ENCODE measurements around the gene SNRK.

The SNRK gene

DNA sequence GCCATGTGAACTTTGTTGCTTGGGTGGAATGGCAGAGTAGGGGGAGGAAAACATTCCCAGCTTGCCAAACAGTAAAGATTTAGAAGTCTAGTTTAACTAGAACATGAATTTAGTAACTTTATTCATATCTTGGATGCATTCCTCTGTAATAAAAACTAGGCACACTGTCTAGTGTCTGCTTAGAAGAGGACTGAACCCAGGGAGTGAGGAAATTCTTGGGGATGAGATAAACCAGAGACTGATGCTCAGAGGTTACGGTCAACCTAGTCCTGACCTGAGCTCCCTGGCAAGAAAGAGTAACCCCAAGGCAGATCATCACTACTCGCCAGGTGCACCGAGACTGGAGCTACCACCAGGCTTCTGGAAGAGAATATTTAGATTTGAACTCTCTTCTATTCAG lies 58.2 kb downstream of the SNRK start:
- H3K4me1 ChIP-seq (ENCODE audit: control insufficient read depth, insufficient read depth, low read length, unreplicated experiment): peaks cover 12% of the 10 kb centered on the region
- H3K4me3 ChIP-seq (ENCODE audit: low read depth, low read length): no peak overlapping the region
- H3K27ac ChIP-seq (ENCODE audit: low read depth, low read length): no peak overlapping the region
- no peaks in the 10 kb centered on the region for H3K79me2 ChIP-seq (ENCODE audit: control insufficient read depth, insufficient read depth, low read length, unreplicated experiment)
- H3K36me3 ChIP-seq (ENCODE audit: insufficient read depth, low read length): peaks cover 49% of the 10 kb centered on the region
- H3K27me3 ChIP-seq (ENCODE audit: insufficient read depth, low read length): no peaks in the 10 kb centered on the region
- no peak overlapping the region for H2AFZ ChIP-seq (ENCODE audit: low read length, unreplicated experiment)

GRCh38 chr3:43345246-43345645 lies 58.9 kb downstream of the SNRK start:
- Histone ChIP-seq H3K27ac (ENCODE audit: low read depth, low read length) (no peak overlapping the region), H3K79me2 (ENCODE audit: control insufficient read depth, insufficient read depth, low read length, unreplicated experiment) (no peaks in the 10 kb centered on the region), H3K4me3 (ENCODE audit: low read depth, low read length) (no peak overlapping the region), H3K4me1 (ENCODE audit: control insufficient read depth, insufficient read depth, low read length, unreplicated experiment) (peaks cover 12% of the 10 kb centered on the region), H3K27me3 (ENCODE audit: insufficient read depth, low read length) (no peaks in the 10 kb centered on the region), H2AFZ (ENCODE audit: low read length, unreplicated experiment) (no peak overlapping the region), H3K36me3 (ENCODE audit: insufficient read depth, low read length) (peaks cover 51% of the 10 kb centered on the region)

- Histone ChIP-seq H3K79me2 (ENCODE audit: control insufficient read depth, insufficient read depth, low read length, unreplicated experiment) (no peaks in the 10 kb centered on the region), H2AFZ (ENCODE audit: low read length, unreplicated experiment) (no peak overlapping the region), H3K27me3 (ENCODE audit: insufficient read depth, low read length) (no peaks in the 10 kb centered on the region), H3K4me1 (ENCODE audit: control insufficient read depth, insufficient read depth, low read length, unreplicated experiment) (peaks cover 12% of the 10 kb centered on the region), H3K27ac (ENCODE audit: low read depth, low read length) (no peak overlapping the region), H3K4me3 (ENCODE audit: low read depth, low read length) (no peak overlapping the region), H3K36me3 (ENCODE audit: insufficient read depth, low read length) (peaks cover 56% of the 10 kb centered on the region)
Observed at GRCh38 chr3:43345877-43346276, 59.5 kb downstream of the SNRK start.

DNA sequence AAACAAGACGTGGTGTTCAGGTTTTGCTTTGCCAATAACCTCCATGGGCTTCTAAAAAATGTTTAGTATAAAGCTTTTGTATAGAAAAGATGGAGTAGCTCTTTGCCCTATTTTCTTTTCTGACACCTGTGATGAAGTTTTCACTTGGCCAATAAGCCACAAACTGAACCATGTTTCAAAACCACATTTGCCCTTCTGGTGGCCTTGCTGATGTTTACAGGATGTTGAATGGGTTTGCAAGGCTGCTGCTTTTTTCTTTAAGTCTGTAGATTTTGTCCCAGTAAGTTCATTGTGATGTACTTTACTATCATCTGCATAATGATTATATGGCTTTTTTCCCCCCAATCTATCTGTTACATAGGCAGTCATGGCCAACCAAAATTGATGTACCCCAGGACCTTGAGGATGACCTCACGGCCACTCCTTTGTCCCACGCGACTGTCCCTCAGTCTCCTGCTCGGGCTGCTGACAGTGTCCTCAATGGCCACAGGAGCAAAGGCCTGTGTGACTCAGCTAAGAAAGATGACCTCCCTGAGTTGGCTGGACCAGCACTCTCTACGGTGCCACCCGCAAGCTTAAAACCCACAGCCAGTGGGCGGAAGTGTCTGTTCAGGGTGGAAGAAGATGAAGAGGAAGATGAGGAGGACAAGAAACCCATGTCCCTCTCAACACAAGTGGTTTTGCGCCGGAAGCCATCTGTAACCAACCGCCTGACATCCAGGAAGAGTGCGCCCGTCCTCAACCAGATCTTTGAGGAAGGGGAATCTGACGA lies 60.8 kb downstream of the SNRK start:
- Histone ChIP-seq H2AFZ (ENCODE audit: low read length, unreplicated experiment) (no peak overlapping the region), H3K4me1 (ENCODE audit: control insufficient read depth, insufficient read depth, low read length, unreplicated experiment) (peaks cover 12% of the 10 kb centered on the region), H3K27me3 (ENCODE audit: insufficient read depth, low read length) (no peaks in the 10 kb centered on the region), H3K4me3 (ENCODE audit: low read depth, low read length) (no peak overlapping the region), H3K79me2 (ENCODE audit: control insufficient read depth, insufficient read depth, low read length, unreplicated experiment) (no peaks in the 10 kb centered on the region), H3K27ac (ENCODE audit: low read depth, low read length) (no peak overlapping the region), H3K36me3 (ENCODE audit: insufficient read depth, low read length) (peaks cover 59% of the 10 kb centered on the region)

GRCh38 chr3:43347774-43348173 lies 61.4 kb downstream of the SNRK start:
- H2AFZ ChIP-seq (ENCODE audit: low read length, unreplicated experiment): no peak overlapping the region
- H3K4me3 ChIP-seq (ENCODE audit: low read depth, low read length): no peak overlapping the region
- H3K27ac ChIP-seq (ENCODE audit: low read depth, low read length): no peak overlapping the region
- H3K4me1 ChIP-seq (ENCODE audit: control insufficient read depth, insufficient read depth, low read length, unreplicated experiment): peaks cover 12% of the 10 kb centered on the region
- H3K27me3 ChIP-seq (ENCODE audit: insufficient read depth, low read length): no peaks in the 10 kb centered on the region
- no peaks in the 10 kb centered on the region for H3K79me2 ChIP-seq (ENCODE audit: control insufficient read depth, insufficient read depth, low read length, unreplicated experiment)
- H3K36me3 ChIP-seq (ENCODE audit: insufficient read depth, low read length): peaks cover 63% of the 10 kb centered on the region

- no peak overlapping the region for H3K4me3 ChIP-seq (ENCODE audit: low read depth, low read length)
- peaks cover 12% of the 10 kb centered on the region for H3K4me1 ChIP-seq (ENCODE audit: control insufficient read depth, insufficient read depth, low read length, unreplicated experiment)
- no peak overlapping the region for H2AFZ ChIP-seq (ENCODE audit: low read length, unreplicated experiment)
- H3K36me3 ChIP-seq (ENCODE audit: insufficient read depth, low read length): peaks cover 61% of the 10 kb centered on the region
- no peaks in the 10 kb centered on the region for H3K79me2 ChIP-seq (ENCODE audit: control insufficient read depth, insufficient read depth, low read length, unreplicated experiment)
- H3K27ac ChIP-seq (ENCODE audit: low read depth, low read length): no peak overlapping the region
- no peaks in the 10 kb centered on the region for H3K27me3 ChIP-seq (ENCODE audit: insufficient read depth, low read length)
Observed at GRCh38 chr3:43348350-43348749, 62.0 kb downstream of the SNRK start.

DNA sequence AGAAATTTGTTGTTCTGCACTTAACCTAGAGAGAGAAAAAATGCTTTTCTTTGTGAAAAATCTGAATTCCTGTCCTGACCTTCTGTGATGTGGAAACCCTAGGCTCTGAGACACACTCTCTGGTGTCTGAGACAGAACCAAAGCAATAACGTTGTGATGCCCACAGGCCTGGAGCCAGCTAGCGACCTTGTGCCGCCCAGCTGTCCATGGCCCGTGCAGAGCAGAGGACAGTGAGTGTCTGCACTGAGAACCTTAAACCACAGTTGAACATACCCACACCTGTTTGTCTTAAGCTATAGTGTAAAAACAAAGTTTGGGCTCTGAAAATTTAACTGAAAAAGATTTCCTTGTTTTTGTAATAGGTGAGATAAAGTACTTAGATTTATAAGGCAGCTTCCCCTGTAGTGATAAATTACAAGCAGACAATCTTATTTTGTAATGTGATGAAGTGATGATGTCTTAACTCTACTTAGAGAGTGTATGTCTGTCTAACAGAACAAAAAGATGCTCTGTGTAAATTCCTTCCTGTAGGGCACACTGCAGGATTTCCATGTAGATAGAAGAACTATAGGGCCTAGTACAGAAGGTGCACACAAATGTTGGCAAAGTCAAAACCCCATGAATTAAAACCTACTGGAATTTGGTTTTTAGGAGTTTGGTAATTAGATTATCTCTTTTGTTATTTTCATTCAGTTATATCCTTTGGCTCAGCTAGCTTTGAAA lies 62.7 kb downstream of the SNRK start:
- Histone ChIP-seq H3K27ac (ENCODE audit: low read depth, low read length) (no peak overlapping the region), H3K36me3 (ENCODE audit: insufficient read depth, low read length) (peaks cover 60% of the 10 kb centered on the region), H2AFZ (ENCODE audit: low read length, unreplicated experiment) (no peak overlapping the region), H3K4me1 (ENCODE audit: control insufficient read depth, insufficient read depth, low read length, unreplicated experiment) (peaks cover 12% of the 10 kb centered on the region), H3K4me3 (ENCODE audit: low read depth, low read length) (no peak overlapping the region), H3K79me2 (ENCODE audit: control insufficient read depth, insufficient read depth, low read length, unreplicated experiment) (no peaks in the 10 kb centered on the region), H3K27me3 (ENCODE audit: insufficient read depth, low read length) (no peaks in the 10 kb centered on the region)

GRCh38 chr3:43349716-43350115 lies 63.4 kb downstream of the SNRK start:
- H2AFZ ChIP-seq (ENCODE audit: low read length, unreplicated experiment): no peak overlapping the region
- H3K4me3 ChIP-seq (ENCODE audit: low read depth, low read length): no peak overlapping the region
- H3K36me3 ChIP-seq (ENCODE audit: insufficient read depth, low read length): peaks cover 59% of the 10 kb centered on the region
- H3K4me1 ChIP-seq (ENCODE audit: control insufficient read depth, insufficient read depth, low read length, unreplicated experiment): peaks cover 12% of the 10 kb centered on the region
- no peak overlapping the region for H3K27ac ChIP-seq (ENCODE audit: low read depth, low read length)
- no peaks in the 10 kb centered on the region for H3K27me3 ChIP-seq (ENCODE audit: insufficient read depth, low read length)
- H3K79me2 ChIP-seq (ENCODE audit: control insufficient read depth, insufficient read depth, low read length, unreplicated experiment): no peaks in the 10 kb centered on the region

DNA sequence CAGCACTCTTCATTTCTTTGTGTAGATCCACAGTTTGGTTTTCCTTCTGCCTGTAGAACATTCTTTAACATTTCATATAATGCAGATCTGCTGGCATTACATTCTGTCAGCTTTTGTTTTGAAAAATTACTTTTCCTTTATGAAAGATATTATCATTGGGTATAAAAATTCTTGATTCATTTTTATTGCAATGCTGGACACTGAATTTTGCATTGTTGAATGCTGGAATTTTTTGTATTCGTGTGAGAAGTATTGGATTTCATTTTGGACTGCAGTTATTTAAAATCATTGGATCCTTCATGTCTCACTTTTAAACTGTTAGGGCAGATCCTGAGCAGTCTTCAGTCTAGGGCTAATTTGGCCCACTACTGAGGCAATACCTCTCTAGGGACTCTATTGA lies 67.1 kb downstream of the SNRK start:
- Histone ChIP-seq H3K4me3 (ENCODE audit: low read depth, low read length) (no peak overlapping the region), H3K27ac (ENCODE audit: low read depth, low read length) (no peak overlapping the region), H3K4me1 (ENCODE audit: control insufficient read depth, insufficient read depth, low read length, unreplicated experiment) (no peaks in the 10 kb centered on the region), H2AFZ (ENCODE audit: low read length, unreplicated experiment) (no peak overlapping the region), H3K79me2 (ENCODE audit: control insufficient read depth, insufficient read depth, low read length, unreplicated experiment) (no peaks in the 10 kb centered on the region), H3K36me3 (ENCODE audit: insufficient read depth, low read length) (peaks cover 41% of the 10 kb centered on the region), H3K27me3 (ENCODE audit: insufficient read depth, low read length) (no peaks in the 10 kb centered on the region)

DNA sequence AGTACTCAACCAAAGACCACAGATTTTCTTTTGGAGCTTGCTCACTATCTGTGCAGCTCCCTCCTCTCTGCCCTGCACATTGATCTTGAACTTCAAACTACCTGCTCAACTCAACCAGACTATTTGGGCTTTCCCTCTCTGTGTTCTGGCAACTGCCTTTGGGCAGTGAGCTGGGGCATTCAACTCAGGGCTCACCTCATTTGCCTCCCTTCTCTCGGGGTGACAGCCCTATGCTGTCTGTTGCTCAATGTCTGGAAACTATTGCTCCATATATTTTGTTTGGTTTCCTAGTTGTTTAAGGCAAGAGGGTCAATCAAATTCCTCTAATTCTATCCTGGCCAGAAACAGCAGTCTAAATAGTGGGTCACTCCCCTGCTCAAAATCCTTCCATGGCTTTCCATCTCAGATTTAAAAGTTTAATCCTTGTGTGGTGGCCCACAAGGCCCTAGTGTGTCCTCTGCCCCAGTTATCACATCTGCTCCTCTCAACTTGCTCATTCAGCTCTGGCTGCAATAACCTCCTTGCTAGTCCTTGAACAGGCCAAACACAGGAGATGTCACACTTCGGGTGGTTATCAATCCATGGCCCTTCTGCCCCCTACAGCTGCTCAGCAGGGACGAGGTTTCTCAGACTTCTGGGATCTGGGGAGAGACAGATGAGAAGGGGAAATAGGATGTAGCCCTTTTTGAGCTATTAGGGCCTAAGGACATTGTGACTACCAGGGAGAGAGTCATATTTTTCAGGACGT lies 67.8 kb downstream of the SNRK start:
- H3K36me3 ChIP-seq (ENCODE audit: insufficient read depth, low read length): peaks cover 38% of the 10 kb centered on the region
- no peaks in the 10 kb centered on the region for H3K27me3 ChIP-seq (ENCODE audit: insufficient read depth, low read length)
- H3K4me3 ChIP-seq (ENCODE audit: low read depth, low read length): no peak overlapping the region
- H2AFZ ChIP-seq (ENCODE audit: low read length, unreplicated experiment): no peak overlapping the region
- no peak overlapping the region for H3K27ac ChIP-seq (ENCODE audit: low read depth, low read length)
- H3K79me2 ChIP-seq (ENCODE audit: control insufficient read depth, insufficient read depth, low read length, unreplicated experiment): no peaks in the 10 kb centered on the region
- H3K4me1 ChIP-seq (ENCODE audit: control insufficient read depth, insufficient read depth, low read length, unreplicated experiment): no peaks in the 10 kb centered on the region

Measured in ACC112 (cell line).